Measurements from ENCODE around the gene LIMS1. TPM values are rescaled to one million over a fixed set of nuclear protein-coding genes. Genes with fewer than 3 reads are reported as not detected.

LIMS1 gene
- total and polyA plus RNA-seq, 2 donors (not counting 3 experiments of a cell fraction or from before 2014, with no cell fraction given): 153 to 229 TPM

- FAIRE-seq (no peak), DNase-seq (ENCODE audit: low read depth, low spot score) (peak; percentile 70)
- H3K9ac ChIP-seq (replicated peaks; ENCODE audit: extremely low read depth, insufficient read depth, low read length): peak overlapping the region; percentile 60
- H3K36me3 ChIP-seq (ENCODE audit: control insufficient read depth in 2 of 2, extremely low read depth in 1 of 2, insufficient read depth in 2 of 2, low read length in 2 of 2): no peaks in the 10 kb centered on the region
- no peaks in the 10 kb centered on the region for H4K20me1 ChIP-seq (replicated peaks; ENCODE audit: control insufficient read depth, extremely low read depth, insufficient read depth, low read length)
- H3K79me2 ChIP-seq (ENCODE audit: control insufficient read depth, insufficient read depth, low read length): peaks cover 58% of the 10 kb centered on the region
- peak overlapping the region; percentile 53 for H3K4me2 ChIP-seq (ENCODE audit: insufficient read depth, low read length)
- TSS peak; percentile 24 for BruUV-seq (replicated peaks)
- intact Hi-C loops (cut with micrococcal nuclease) (loop anchor here (10.0 kb wide), 1 partner anchor 373 kb away; no protein-coding TSS in a partner anchor), dilution Hi-C loops (cut with MboI; ENCODE audit: extremely low pct_ligation_motif_present, low sequenced_read_pairs) (no loop called here)
- peaks cover 67% of the 10 kb centered on the region for H3K4me1 ChIP-seq (ENCODE audit: control insufficient read depth, extremely low read depth, insufficient read depth, low read length)
- POLR2A ChIA-PET: no interaction called here
- no peak overlapping the region for H2AFZ ChIP-seq (ENCODE audit: low read depth, low read length)
- peak overlapping the region; percentile 84 for H3K27ac ChIP-seq (ENCODE audit: insufficient read depth, low read depth, low read length)
- no peaks in the 10 kb centered on the region for H3K27me3 ChIP-seq (ENCODE audit: control insufficient read depth in 2 of 2, insufficient read depth in 2 of 2, low read length in 2 of 2)
- CTCF ChIA-PET: interaction anchor here (0.9 to 3.5 kb wide), 4 partner anchors 10 to 49 kb away, joined by 3 to 27 read pairs (median 5); no protein-coding TSS in a partner anchor
- no peaks in the 10 kb centered on the region for H3K9me3 ChIP-seq (replicated peaks; ENCODE audit: control insufficient read depth, insufficient read depth, low read length)
- peak overlapping the region in 1 of 3 experiments; percentile 3 for H3K4me3 ChIP-seq (replicated peaks in 1 of 3; ENCODE audit: insufficient read depth in 1 of 3, low read depth in 1 of 3, low read length in 3 of 3)
- H3K9me1 ChIP-seq (replicated peaks; ENCODE audit: control insufficient read depth, extremely low read depth, insufficient read depth, low read length): no peaks in the 10 kb centered on the region
- TF ChIP-seq MYC (IDR thresholded peaks at IDR 0.05; ENCODE audit: low read depth, low read length) (no peak), MAX (IDR thresholded peaks at IDR 0.05; ENCODE audit: insufficient read depth, insufficient read length) (no peak), JUN (IDR thresholded peaks at IDR 0.05; ENCODE audit: borderline replicate concordance, insufficient read depth, insufficient read length, low read depth) (no peak)
Measured at GRCh38 chr2:108588070-108588668, 53.9 kb downstream of the LIMS1 start.

GRCh38 chr2:108589372-108589771 is 55.1 kb downstream of the LIMS1 start:
- intact Hi-C loops (cut with micrococcal nuclease) (loop anchor here (10.0 kb wide), 1 partner anchor 375 kb away; no protein-coding TSS in a partner anchor), dilution Hi-C loops (cut with MboI; ENCODE audit: extremely low pct_ligation_motif_present, low sequenced_read_pairs) (no loop called here)
- no peaks in the 10 kb centered on the region for H3K9me3 ChIP-seq (replicated peaks; ENCODE audit: control insufficient read depth, insufficient read depth, low read length)
- peaks cover 74% of the 10 kb centered on the region for H3K4me1 ChIP-seq (ENCODE audit: control insufficient read depth, extremely low read depth, insufficient read depth, low read length)
- FAIRE-seq (no peak), DNase-seq (ENCODE audit: low read depth, low spot score) (peak; percentile 25)
- H4K20me1 ChIP-seq (replicated peaks; ENCODE audit: control insufficient read depth, extremely low read depth, insufficient read depth, low read length): no peaks in the 10 kb centered on the region
- peak overlapping the region; percentile 84 for H3K27ac ChIP-seq (ENCODE audit: insufficient read depth, low read depth, low read length)
- no peak overlapping the region for H3K4me3 ChIP-seq (replicated peaks in 1 of 3; ENCODE audit: insufficient read depth in 1 of 3, low read depth in 1 of 3, low read length in 3 of 3)
- no TSS peak for BruUV-seq (replicated peaks)
- peaks cover 54% of the 10 kb centered on the region for H3K79me2 ChIP-seq (ENCODE audit: control insufficient read depth, insufficient read depth, low read length)
- no peaks in the 10 kb centered on the region for H3K9me1 ChIP-seq (replicated peaks; ENCODE audit: control insufficient read depth, extremely low read depth, insufficient read depth, low read length)
- no peak overlapping the region for H2AFZ ChIP-seq (ENCODE audit: low read depth, low read length)
- H3K36me3 ChIP-seq (ENCODE audit: control insufficient read depth in 2 of 2, extremely low read depth in 1 of 2, insufficient read depth in 2 of 2, low read length in 2 of 2): no peaks in the 10 kb centered on the region
- TF ChIP-seq CTCF (IDR thresholded peaks at IDR 0.05; ENCODE audit: extremely low read depth in 1 of 2, insufficient read depth in 1 of 2, low read depth in 1 of 2, low read length in 2 of 2) (no peak), JUN (IDR thresholded peaks at IDR 0.05; ENCODE audit: borderline replicate concordance, insufficient read depth, insufficient read length, low read depth) (no peak), POLR2A (IDR thresholded peaks at IDR 0.05; ENCODE audit: low read depth, low read length) (no peak), MAX (IDR thresholded peaks at IDR 0.05; ENCODE audit: insufficient read depth, insufficient read length) (no peak), MYC (IDR thresholded peaks at IDR 0.05; ENCODE audit: low read depth, low read length) (no peak), EZH2 (IDR thresholded peaks at IDR 0.05; ENCODE audit: borderline replicate concordance, low read depth, low read length, severe bottlenecking) (no peak), GATA2 (IDR thresholded peaks at IDR 0.05; ENCODE audit: insufficient read depth, insufficient read length, low read depth, low read length) (no peak), FOS (IDR thresholded peaks at IDR 0.05; ENCODE audit: borderline replicate concordance, insufficient read depth, low read length) (no peak), POLR2AphosphoS5 (IDR thresholded peaks at IDR 0.05; ENCODE audit: insufficient read depth, low read depth, low read length) (no peak)
- ChIA-PET POLR2A (no interaction called here), CTCF (no interaction called here)
- H3K9ac ChIP-seq (replicated peaks; ENCODE audit: extremely low read depth, insufficient read depth, low read length): peak overlapping the region; percentile 46
- H3K4me2 ChIP-seq (ENCODE audit: insufficient read depth, low read length): peak overlapping the region; percentile 53
- no peaks in the 10 kb centered on the region for H3K27me3 ChIP-seq (ENCODE audit: control insufficient read depth in 2 of 2, insufficient read depth in 2 of 2, low read length in 2 of 2)

Data from endothelial cell of umbilical vein (primary cell).